SK-N-SH treated with all-trans-retinoic acid at 6 μM for 48 hours (cell line): ENCODE data around the gene C22orf23.

Source experiments
- ATAC-seq: fragments of 200-7000 bp; cut with Tn5 transposase; 3 replicates; pipeline ENCODE4 v1.9.1; 2020; ENCODE audit warnings: mild to moderate bottlenecking, moderate library complexity
- BACH2 ChIP-seq: fragments of 250-450 bp; sonication (Bioruptor Pico); IDR thresholded peaks from 2 replicates; pipeline ENCODE4 v1.9.0; 2021; ENCODE audit warnings: mild to moderate bottlenecking, borderline replicate concordance
- CREB5 ChIP-seq: fragments of 250-450 bp; sonication (Bioruptor Pico); IDR thresholded peaks from 2 replicates; pipeline ENCODE4 v1.5.1; 2020; ENCODE audit warnings: low read depth, mild to moderate bottlenecking, moderate library complexity
- CSDC2 ChIP-seq: fragments of 250-450 bp; sonication (Bioruptor Pico); IDR thresholded peaks from 2 replicates; pipeline ENCODE4 v1.5.0; 2020; ENCODE audit warnings: mild to moderate bottlenecking, moderate library complexity
- CSRNP3 ChIP-seq: fragments of 250-450 bp; sonication (Bioruptor Pico); IDR thresholded peaks from 2 replicates; pipeline ENCODE4 v1.5.1; 2021; ENCODE audit warnings: mild to moderate bottlenecking, moderate library complexity
- ESRRG ChIP-seq: fragments of 250-450 bp; sonication (Bioruptor Pico); IDR thresholded peaks from 2 replicates; pipeline ENCODE4 v1.6.1; 2021; ENCODE audit warnings: mild to moderate bottlenecking
- ISL1 ChIP-seq: fragments of 250-450 bp; sonication (Bioruptor Pico); IDR thresholded peaks from 2 replicates; pipeline ENCODE4 v2.1.2; 2022; ENCODE audit warnings: mild to moderate bottlenecking, moderate library complexity
- OSR1 ChIP-seq: fragments of 250-450 bp; sonication (Bioruptor Pico); IDR thresholded peaks from 2 replicates; pipeline ENCODE4 v1.8.0; 2022; ENCODE audit warnings: moderate library complexity, mild to moderate bottlenecking, inconsistent platforms
- PATZ1 ChIP-seq: fragments of 250-450 bp; sonication (Bioruptor Pico); IDR thresholded peaks from 2 replicates; pipeline ENCODE4 v1.8.0; 2020; ENCODE audit warnings: mild to moderate bottlenecking, moderate library complexity, borderline replicate concordance
- POU6F1 ChIP-seq: fragments of 250-450 bp; sonication (Bioruptor Pico); IDR thresholded peaks from 2 replicates; pipeline ENCODE4 v1.8.0; 2021; ENCODE audit warnings: low read depth, mild to moderate bottlenecking, moderate library complexity, borderline replicate concordance
- PPARA ChIP-seq: fragments of 250-450 bp; sonication (Bioruptor Pico); IDR thresholded peaks from 2 replicates; pipeline ENCODE4 v1.5.0; 2020; ENCODE audit warnings: mild to moderate bottlenecking, borderline replicate concordance
- RARB ChIP-seq: fragments of 250-450 bp; sonication (Bioruptor Pico); IDR thresholded peaks from 2 replicates; pipeline ENCODE4 v1.8.0; 2021; ENCODE audit warnings: mild to moderate bottlenecking, moderate library complexity
- TCF4 ChIP-seq: fragments of 250-450 bp; sonication (Bioruptor Pico); IDR thresholded peaks from 2 replicates; pipeline ENCODE4 v1.8.0; 2021; ENCODE audit warnings: mild to moderate bottlenecking, moderate library complexity, borderline replicate concordance
- TOX ChIP-seq: fragments of 250-450 bp; sonication (Bioruptor Pico); IDR thresholded peaks from 2 replicates; pipeline ENCODE4 v1.8.0; 2021; ENCODE audit warnings: mild to moderate bottlenecking, moderate library complexity, borderline replicate concordance
- TSHZ2 ChIP-seq: fragments of 250-450 bp; sonication (Bioruptor Pico); IDR thresholded peaks from 2 replicates; pipeline ENCODE4 v1.5.0; 2020; ENCODE audit warnings: mild to moderate bottlenecking, moderate library complexity
- ZC3H10 ChIP-seq: fragments of 250-450 bp; sonication (Bioruptor Pico); IDR thresholded peaks from 2 replicates; pipeline ENCODE4 v1.5.1; 2021; ENCODE audit warnings: mild to moderate bottlenecking, moderate library complexity
- ZFP3 ChIP-seq: fragments of 250-450 bp; sonication (Bioruptor Pico); IDR thresholded peaks from 2 replicates; pipeline ENCODE4 v1.5.0; 2020; ENCODE audit warnings: mild to moderate bottlenecking, moderate library complexity
- ZNF565 ChIP-seq: fragments of 450-650 bp; formaldehyde crosslinking; conservative IDR thresholded peaks from 2 replicates; pipeline ENCODE4 v1.5.0; 2020; ENCODE audit warnings: low read depth, mild to moderate bottlenecking, moderate library complexity
- ZNF70 ChIP-seq: fragments of 450-650 bp; formaldehyde crosslinking; IDR thresholded peaks from 2 replicates; pipeline ENCODE4 v1.5.0; 2020; ENCODE audit warnings: mild to moderate bottlenecking, moderate library complexity
- ZNF8 ChIP-seq: fragments of 450-650 bp; formaldehyde crosslinking; IDR thresholded peaks from 2 replicates; pipeline ENCODE4 v1.5.0; 2020; ENCODE audit warnings: mild to moderate bottlenecking, moderate library complexity

Gene C22orf23

GRCh38 chr22:37985050-37985585 lies 31.7 kb upstream of the C22orf23 start:
- no peak for TF ChIP-seq TCF4 (CRISPR knock-in tag)
- no peak for TF ChIP-seq PPARA (CRISPR knock-in tag)
- ATAC-seq, result no peak

GRCh38 chr22:37983860-37984791 lies 30.7 kb upstream of the C22orf23 start, which contains the start of gene SOX10:
Gene SOX10 (minus strand): TSS chr22:37984555. CDS start chr22:37983784, 771 bp downstream.
- ATAC-seq, result no peak

More at GRCh38 chr22:37983860-37984791, 30.7 kb upstream of the C22orf23 start, which contains the start of gene SOX10:
- TF ChIP-seq BACH2 (CRISPR knock-in tag) (no peak), ESRRG (no peak), TSHZ2 (CRISPR knock-in tag) (no peak), ZNF8 (CRISPR knock-in tag) (no peak), CSDC2 (CRISPR knock-in tag) (no peak), ZNF70 (CRISPR knock-in tag) (no peak), ZC3H10 (CRISPR knock-in tag) (no peak), OSR1 (CRISPR knock-in tag) (no peak), PPARA (CRISPR knock-in tag) (no peak), ZNF565 (CRISPR knock-in tag) (no peak), ZFP3 (no peak), CREB5 (CRISPR knock-in tag) (no peak), TCF4 (CRISPR knock-in tag) (no peak), CSRNP3 (no peak), POU6F1 (CRISPR knock-in tag) (no peak), RARB (CRISPR knock-in tag) (no peak), ISL1 (CRISPR knock-in tag) (no peak), PATZ1 (CRISPR knock-in tag) (no peak), TOX (CRISPR knock-in tag) (no peak)
